ENCODE data around the gene AGPAT3. TPM values are rescaled to one million over a fixed set of nuclear protein-coding genes. Genes with fewer than 3 reads are reported as not detected.

The AGPAT3 gene
- total RNA-seq, 6 donors from 2014 or later: 55.0 to 102 (median 70.0) TPM

GRCh38 chr21:44006017-44006619, 141.1 kb downstream of the AGPAT3 start:
- Histone ChIP-seq H3K27ac (peak overlapping the region; percentile 64 to 72 (median 65)), H3K9me3 (no peaks in the 10 kb centered on the region), H3K4me1 (peaks cover 2 to 15% (median 4%) of the 10 kb centered on the region in 4 donors), H3K27me3 (no peaks in the 10 kb centered on the region), H3K4me3 (no peak overlapping the region), H3K36me3 (no peaks in the 10 kb centered on the region)
- ATAC-seq (ENCODE audit: low FRiP score in 2 of 2) (peak; percentile 20 to 95), DNase-seq (peak in 1 of 2 donors; percentile 46)
- 87% methylated on average over 9 of the region's 9 CpGs for WGBS, 2 donors
- TF ChIP-seq POLR2AphosphoS5 (IDR thresholded peaks at IDR 0.05): no peak
- TF ChIP-seq CTCF (IDR thresholded peaks at IDR 0.05): no peak

- ATAC-seq (ENCODE audit: low FRiP score in 2 of 2) (peak in 1 of 2 donors; percentile 83), DNase-seq (no peak)
- H3K27ac ChIP-seq: peak overlapping the region in 2 of 4 donors; percentile 65 to 72
- H3K9me3 ChIP-seq: no peaks in the 10 kb centered on the region
- no peaks in the 10 kb centered on the region for H3K36me3 ChIP-seq
- TF ChIP-seq EP300 (IDR thresholded peaks at IDR 0.05) (no peak), POLR2AphosphoS5 (IDR thresholded peaks at IDR 0.05) (no peak), POLR2A (IDR thresholded peaks at IDR 0.05) (no peak), CTCF (IDR thresholded peaks at IDR 0.05) (no peak)
- H3K4me3 ChIP-seq: no peak overlapping the region
- no peaks in the 10 kb centered on the region for H3K27me3 ChIP-seq
- H3K4me1 ChIP-seq: peaks cover 6 to 19% (median 9%) of the 10 kb centered on the region in 4 donors
- 83 to 89% methylated on average over 8 of the region's 8 CpGs for WGBS, 2 donors
Observed at GRCh38 chr21:44006656-44007055, 141.6 kb downstream of the AGPAT3 start.

- Histone ChIP-seq H3K9me3 (no peaks in the 10 kb centered on the region), H3K4me1 (peaks cover 21 to 45% (median 28%) of the 10 kb centered on the region in 4 donors), H3K27ac (no peak overlapping the region), H3K4me3 (no peak overlapping the region), H3K27me3 (no peaks in the 10 kb centered on the region), H3K36me3 (no peaks in the 10 kb centered on the region)
- no peak for DNase-seq
- no peak for ATAC-seq (ENCODE audit: low FRiP score in 2 of 2)
- WGBS, 2 donors: 78 to 79% methylated on average over 9 of the region's 9 CpGs
- TF ChIP-seq EP300 (IDR thresholded peaks at IDR 0.05) (no peak), POLR2A (IDR thresholded peaks at IDR 0.05) (no peak), CTCF (IDR thresholded peaks at IDR 0.05) (no peak)
Observed at GRCh38 chr21:44010429-44010828, 145.4 kb downstream of the AGPAT3 start.

GRCh38 chr21:44011123-44011522, 146.1 kb downstream of the AGPAT3 start:
- 85 to 86% methylated on average over 9 of the region's 9 CpGs for WGBS, 2 donors
- ATAC-seq (ENCODE audit: low FRiP score in 2 of 2): no peak
- peak overlapping the region in 3 of 4 donors; percentile 92 to 99 (median 97) for H3K4me3 ChIP-seq
- H3K9me3 ChIP-seq: no peaks in the 10 kb centered on the region
- no peak for DNase-seq
- no peak for TF ChIP-seq POLR2AphosphoS5 (IDR thresholded peaks at IDR 0.05)
- no peak for TF ChIP-seq CTCF (IDR thresholded peaks at IDR 0.05)
- no peak for TF ChIP-seq POLR2A (IDR thresholded peaks at IDR 0.05)
- TF ChIP-seq EP300 (IDR thresholded peaks at IDR 0.05): no peak
- H3K27ac ChIP-seq: peak overlapping the region; percentile 91 to 97 (median 96)
- no peaks in the 10 kb centered on the region for H3K27me3 ChIP-seq
- H3K4me1 ChIP-seq: peaks cover 21 to 47% (median 28%) of the 10 kb centered on the region in 4 donors
- no peaks in the 10 kb centered on the region for H3K36me3 ChIP-seq

Data from upper lobe of left lung (tissue), 6 donors.